Fibroblast of lung (primary cell): ENCODE measurements around the gene SLC4A2. TPM values are rescaled to one million over a fixed set of nuclear protein-coding genes. Genes with fewer than 3 reads are reported as not detected.
A peak's percentile ranks its signal among the peaks of the same experiment; 100 is the strongest.

Source experiments
- DNase-seq, 2 donors: peaks; one replicate each; pipeline versions ENCODE4 v3.0.0 to v3.0.0-alpha.2; 2010; ENCODE audit warnings: low read depth in 2 of 2
- H2AFZ ChIP-seq: 2 replicates; pipeline ENCODE4 v1.5.1; 2012; ENCODE audit warnings: low read length, control low read depth, inconsistent platforms
- H3K27ac ChIP-seq: 2 replicates; pipeline ENCODE4 v1.5.1; 2011; ENCODE audit warnings: low read length, control low read depth; ENCODE audit not compliant: insufficient read depth
- H3K27me3 ChIP-seq: 2 replicates; pipeline ENCODE4 v1.5.1; 2011; ENCODE audit warnings: mild to moderate bottlenecking, low read length; ENCODE audit not compliant: control insufficient read depth, insufficient read depth
- H3K36me3 ChIP-seq: 2 replicates; pipeline ENCODE4 v1.5.1; 2011; ENCODE audit warnings: low read length; ENCODE audit not compliant: control insufficient read depth, insufficient read depth
- H3K4me1 ChIP-seq: 2 replicates; pipeline ENCODE4 v1.5.1; 2011; ENCODE audit warnings: low read length; ENCODE audit not compliant: control insufficient read depth, insufficient read depth; ENCODE audit errors: extremely low read depth
- H3K4me2 ChIP-seq: 2 replicates; pipeline ENCODE4 v1.5.1; 2011; ENCODE audit warnings: low read length, control low read depth; ENCODE audit not compliant: insufficient read depth; ENCODE audit errors: extremely low read depth
- H3K4me3 ChIP-seq, 4 experiments: fragments of 200-600 bp in 1 of 4; sonication (generic) in 1 of 4; replicated peaks in 1 of 4; 2 replicates each; pipeline ENCODE4 v1.5.1; 2011 to 2016; ENCODE audit warnings: low read length in 4 of 4, low read depth in 3 of 4, mild to moderate bottlenecking in 3 of 4, control low read depth in 2 of 4, inconsistent platforms in 1 of 4, mixed read lengths in 1 of 4; ENCODE audit not compliant: insufficient read depth in 1 of 4; ENCODE audit errors: control extremely low read depth in 1 of 4
- H3K79me2 ChIP-seq: 2 replicates; pipeline ENCODE4 v1.5.1; 2012; ENCODE audit warnings: mild to moderate bottlenecking, low read length, inconsistent platforms; ENCODE audit not compliant: control insufficient read depth, insufficient read depth
- H3K9ac ChIP-seq: 2 replicates; pipeline ENCODE4 v1.5.1; 2011; ENCODE audit warnings: mild to moderate bottlenecking, low read length, control low read depth; ENCODE audit not compliant: insufficient read depth
- H3K9me3 ChIP-seq: 2 replicates; pipeline ENCODE4 v1.5.1; 2012; ENCODE audit warnings: low read depth, low read length; ENCODE audit not compliant: control insufficient read depth, insufficient read depth
- H4K20me1 ChIP-seq: 2 replicates; pipeline ENCODE4 v1.5.1; 2011; ENCODE audit warnings: low read length; ENCODE audit not compliant: control insufficient read depth, insufficient read depth; ENCODE audit errors: extremely low read depth
- CTCF ChIP-seq, 2 donors: IDR thresholded peaks in 1 of 2; conservative IDR thresholded peaks in 1 of 2; 1 replicate in 1 of 2; 2 replicates in 1 of 2; pipeline ENCODE4 v1.5.1; 2011 to 2012; ENCODE audit warnings: low read length in 2 of 2, control low read depth in 1 of 2, inconsistent platforms in 1 of 2, low read depth in 1 of 2, mild to moderate bottlenecking in 1 of 2
- EZH2 ChIP-seq: IDR thresholded peaks from 2 replicates; pipeline ENCODE4 v1.5.1; 2012; ENCODE audit warnings: low read length, control low read depth, mild to moderate bottlenecking; ENCODE audit errors: missing control alignments
- polyA plus RNA-seq, 2 donors: library from polyadenylated mRNA; depleted of rRNA in 1 of 2; stranded (reverse) in 1 of 2; unstranded in 1 of 2; fragments of >200 nt; gene quantifications; 2 replicates each; pipeline ENCODE4 v1.2.1, GENCODE V29; 2011 to 2012; ENCODE audit warnings: missing spikeins in 1 of 2
- total RNA-seq: library from RNA; depleted of rRNA; stranded (reverse); fragments of >200 nt; gene quantifications from 2 replicates; pipeline ENCODE4 v1.2.1, GENCODE V29; 2014

Gene SLC4A2
- total and polyA plus RNA-seq, 2 donors (not counting 1 experiment from before 2014, with no cell fraction given), result 30.5 to 61.8 TPM

DNA sequence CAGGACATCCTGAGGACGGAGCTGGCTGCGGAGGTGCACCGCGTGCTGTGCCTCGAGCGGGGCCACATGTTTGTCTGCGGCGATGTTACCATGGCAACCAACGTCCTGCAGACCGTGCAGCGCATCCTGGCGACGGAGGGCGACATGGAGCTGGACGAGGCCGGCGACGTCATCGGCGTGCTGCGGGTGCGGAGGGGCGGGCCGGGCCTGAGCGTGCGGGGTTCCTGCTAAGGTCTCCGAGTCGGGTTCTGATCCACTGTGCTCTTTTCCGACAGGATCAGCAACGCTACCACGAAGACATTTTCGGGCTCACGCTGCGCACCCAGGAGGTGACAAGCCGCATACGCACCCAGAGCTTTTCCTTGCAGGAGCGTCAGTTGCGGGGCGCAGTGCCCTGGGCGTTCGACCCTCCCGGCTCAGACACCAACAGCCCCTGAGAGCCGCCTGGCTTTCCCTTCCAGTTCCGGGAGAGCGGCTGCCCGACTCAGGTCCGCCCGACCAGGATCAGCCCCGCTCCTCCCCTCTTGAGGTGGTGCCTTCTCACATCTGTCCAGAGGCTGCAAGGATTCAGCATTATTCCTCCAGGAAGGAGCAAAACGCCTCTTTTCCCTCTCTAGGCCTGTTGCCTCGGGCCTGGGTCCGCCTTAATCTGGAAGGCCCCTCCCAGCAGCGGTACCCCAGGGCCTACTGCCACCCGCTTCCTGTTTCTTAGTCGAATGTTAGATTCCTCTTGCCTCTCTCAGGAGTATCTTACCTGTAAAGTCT lies 45.5 kb upstream of the SLC4A2 start:
- H3K9ac ChIP-seq, result no peak overlapping the region
- H3K4me2 ChIP-seq, result peak overlapping the region; percentile 85
- no peaks in the 10 kb centered on the region for H3K79me2 ChIP-seq
- H3K27ac ChIP-seq, result no peak overlapping the region
- peaks cover 4% of the 10 kb centered on the region for H3K4me1 ChIP-seq
- TF ChIP-seq CTCF (conservative IDR thresholded peaks at IDR 0.05 in 1 of 2, IDR thresholded peaks at IDR 0.05 in 1 of 2; ENCODE audit: low read depth in 1 of 2, low read length in 2 of 2), result no peak
- no peak for TF ChIP-seq EZH2
- H3K36me3 ChIP-seq, result no peaks in the 10 kb centered on the region
- no peaks in the 10 kb centered on the region for H3K9me3 ChIP-seq
- H3K4me3 ChIP-seq, result peak overlapping the region in 2 of 4 experiments; percentile 14 to 31
- peak; percentile 39 to 62 for DNase-seq
- peak overlapping the region; percentile 46 for H2AFZ ChIP-seq
- H4K20me1 ChIP-seq, result no peaks in the 10 kb centered on the region
- peaks cover 18% of the 10 kb centered on the region for H3K27me3 ChIP-seq

GRCh38 chr7:151014950-151015349 lies 44.4 kb upstream of the SLC4A2 start:
- H3K36me3 ChIP-seq, result no peaks in the 10 kb centered on the region
- no peaks in the 10 kb centered on the region for H3K9me3 ChIP-seq
- H2AFZ ChIP-seq, result no peak overlapping the region
- H3K4me3 ChIP-seq, result no peak overlapping the region
- H3K9ac ChIP-seq, result no peak overlapping the region
- no peaks in the 10 kb centered on the region for H4K20me1 ChIP-seq
- H3K4me1 ChIP-seq, result peaks cover 4% of the 10 kb centered on the region
- no peak for TF ChIP-seq CTCF (conservative IDR thresholded peaks at IDR 0.05 in 1 of 2, IDR thresholded peaks at IDR 0.05 in 1 of 2; ENCODE audit: low read depth in 1 of 2, low read length in 2 of 2)
- no peak for TF ChIP-seq EZH2
- peaks cover 28% of the 10 kb centered on the region for H3K27me3 ChIP-seq
- no peak overlapping the region for H3K27ac ChIP-seq
- H3K4me2 ChIP-seq, result no peak overlapping the region
- H3K79me2 ChIP-seq, result no peaks in the 10 kb centered on the region
- DNase-seq, result no peak

- Histone ChIP-seq H3K4me2 (no peak overlapping the region), H3K9ac (no peak overlapping the region), H3K4me1 (peaks cover 4% of the 10 kb centered on the region), H3K27me3 (peaks cover 35% of the 10 kb centered on the region), H3K27ac (no peak overlapping the region), H4K20me1 (no peaks in the 10 kb centered on the region), H3K4me3 (no peak overlapping the region), H3K79me2 (no peaks in the 10 kb centered on the region), H3K9me3 (no peaks in the 10 kb centered on the region), H3K36me3 (no peaks in the 10 kb centered on the region), H2AFZ (no peak overlapping the region)
- DNase-seq, result no peak
- TF ChIP-seq CTCF (conservative IDR thresholded peaks at IDR 0.05 in 1 of 2, IDR thresholded peaks at IDR 0.05 in 1 of 2; ENCODE audit: low read depth in 1 of 2, low read length in 2 of 2) (no peak), EZH2 (no peak)
Observed at GRCh38 chr7:151015967-151016366, 43.4 kb upstream of the SLC4A2 start.
